Hematopoietic multipotent progenitor cell treated with erythropoietin and hydrocortisone succinate and interleukin-3 and kit ligand, for 15 days (in vitro differentiated cells): ENCODE results near the gene NIPA2.
"Not testable (repeated sequence)": the region's sequence is repeated elsewhere in the genome, so short reads cannot be mapped to it uniquely, and the experiment has no call there.

ENCODE experiments used
- DNase-seq: peaks from one replicate; pipeline ENCODE4 v3.0.0-alpha.2; 2015; ENCODE audit warnings: low spot score

Gene NIPA2

DNA sequence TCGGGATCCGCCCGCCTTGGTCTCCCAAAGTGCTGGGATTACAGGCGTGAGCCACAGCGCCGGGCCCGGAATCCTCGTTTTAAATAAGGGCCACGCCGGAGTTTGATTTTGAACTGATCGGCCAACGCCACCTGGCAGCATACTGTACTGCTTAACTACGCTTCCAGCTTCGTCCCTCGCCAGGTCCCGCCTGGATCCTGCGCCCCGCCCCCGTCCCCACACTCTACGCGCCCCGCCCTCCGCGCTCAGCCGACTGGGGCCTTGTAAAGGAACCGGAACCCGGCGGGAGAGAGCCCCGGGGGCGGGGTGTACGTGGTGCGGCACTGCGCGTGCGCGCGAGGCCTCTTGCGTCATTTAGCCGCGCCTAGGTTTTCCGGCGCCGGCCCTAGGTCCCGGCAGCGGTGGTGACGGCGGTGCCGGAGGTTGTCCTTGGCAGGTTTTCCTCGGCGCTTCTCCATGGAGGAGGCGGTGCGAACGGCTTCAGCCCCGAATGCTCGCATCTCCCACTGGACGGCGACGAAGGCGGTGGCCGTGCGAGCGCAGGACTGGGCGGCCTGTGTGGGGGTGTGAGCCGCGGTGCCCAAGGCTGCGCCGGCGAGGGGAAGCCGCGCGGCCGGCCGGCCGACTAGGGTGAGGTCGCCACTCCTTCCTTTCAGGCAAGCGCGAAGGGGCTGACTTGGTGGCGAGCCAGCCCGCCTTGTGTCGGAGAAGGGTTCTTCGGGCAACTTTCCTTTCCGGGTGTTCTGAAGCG lies at the start of gene NIPA2:
Gene NIPA2, plus strand, starts transcription at position 375 of the 751 bp plus-strand sequence. CDS start 13,066 bp downstream, outside the sequence.
- peak; percentile 98 for DNase-seq

DNA sequence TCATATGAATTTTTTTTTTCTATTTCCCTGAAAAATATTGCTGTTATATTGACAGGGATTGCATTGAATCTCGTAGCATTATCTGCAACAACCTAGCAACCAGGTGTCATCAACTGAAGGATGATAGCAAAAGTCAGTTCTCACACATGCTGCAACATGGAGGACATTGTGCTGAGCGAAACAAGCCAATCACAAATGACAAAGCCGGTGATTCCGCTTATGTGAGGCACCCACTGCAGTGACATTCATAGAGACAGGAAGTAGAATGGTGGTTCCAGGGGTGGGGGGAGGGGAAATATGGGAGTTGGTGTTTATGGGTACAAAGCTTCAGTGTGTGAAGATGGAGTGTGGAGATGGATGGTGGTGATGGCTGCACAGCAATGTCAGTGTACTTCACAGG lies 44.4 kb upstream of the NIPA2 start:
- no peak for DNase-seq

DNA sequence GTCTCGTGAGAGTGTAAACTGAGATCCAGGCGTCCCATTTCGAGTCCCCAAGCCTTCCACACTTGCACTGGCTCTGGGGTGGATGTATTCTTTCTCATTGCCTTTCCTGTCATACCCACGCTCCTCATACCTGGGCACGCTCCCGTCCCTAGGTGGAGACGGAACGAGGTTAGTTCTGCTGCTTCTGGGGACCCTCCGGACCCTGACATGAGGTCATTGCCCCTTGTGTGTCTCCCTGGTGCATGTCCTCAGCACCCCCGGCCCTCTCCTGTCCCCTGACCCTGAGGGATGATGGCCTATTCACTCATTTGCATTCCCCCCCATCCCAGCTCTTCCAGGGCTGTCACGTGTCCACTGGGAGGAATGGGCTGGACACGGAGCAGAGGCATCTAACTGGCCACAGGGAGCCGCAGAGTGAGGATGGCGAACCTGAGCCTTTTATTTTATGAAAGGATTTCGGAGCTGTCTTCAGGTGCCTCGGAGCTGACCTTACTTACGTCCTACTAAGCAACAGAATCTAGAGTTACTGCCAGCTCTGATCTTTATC lies 43.8 kb upstream of the NIPA2 start:
- DNase-seq = no peak

DNA sequence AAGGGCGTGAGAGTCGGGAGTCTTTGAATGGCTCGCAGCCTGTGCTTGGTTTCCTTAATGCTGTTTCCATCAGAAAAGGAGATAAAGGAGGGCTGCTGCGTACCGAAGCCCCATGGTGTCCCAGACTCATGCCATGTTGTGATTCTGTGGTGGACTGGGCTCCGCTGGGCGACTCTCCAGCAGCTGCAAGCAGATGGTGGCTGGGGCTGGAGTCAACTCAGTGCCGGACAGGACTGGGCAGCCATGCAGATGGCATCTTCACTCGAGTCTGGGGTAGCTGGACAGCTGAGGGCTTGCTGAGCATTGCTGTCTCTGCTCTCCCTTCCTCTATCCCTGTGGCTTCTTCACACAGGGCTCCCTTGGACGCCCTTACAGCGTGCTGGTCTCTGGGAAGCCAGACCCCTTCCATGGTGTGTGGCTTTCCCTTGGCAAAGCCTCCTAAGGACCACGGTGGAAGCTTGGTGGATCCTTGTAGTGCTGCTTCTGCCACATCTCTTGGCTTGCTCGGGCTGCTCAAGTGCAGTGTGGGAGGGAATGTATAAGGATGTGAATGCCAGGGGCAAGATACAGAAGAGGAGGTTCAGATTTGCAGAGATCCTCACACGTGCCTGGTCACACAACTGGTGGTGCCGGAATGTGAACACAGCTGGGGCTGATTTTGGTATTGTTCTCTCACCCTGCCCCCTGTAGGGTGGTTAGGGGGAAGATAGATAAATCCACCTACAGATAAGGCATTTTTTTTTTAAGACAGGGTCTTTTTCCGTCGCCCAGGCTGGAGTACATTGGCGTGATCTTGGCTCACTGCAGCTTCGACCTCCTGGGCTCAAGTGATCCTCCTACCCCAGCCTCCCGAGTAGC lies 43.0 kb upstream of the NIPA2 start:
- no peak for DNase-seq

DNA sequence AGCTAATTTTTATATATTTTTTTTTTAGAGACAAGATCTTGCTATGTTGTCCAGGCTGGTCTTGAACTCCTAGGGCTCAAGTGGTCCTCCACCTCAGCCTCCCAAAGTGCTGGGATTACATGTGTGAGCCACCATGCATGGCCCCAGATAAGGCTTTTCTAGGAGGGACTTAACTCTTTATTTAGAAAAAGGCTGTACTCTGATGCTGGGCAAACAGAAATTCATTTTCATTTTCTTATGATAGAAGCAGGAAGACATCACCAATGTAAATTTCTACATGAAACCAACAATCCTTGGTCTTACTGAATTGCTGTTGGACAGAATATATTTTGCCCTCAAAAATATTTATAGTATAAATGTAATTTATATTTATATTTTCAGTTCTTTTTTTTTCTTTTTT lies 42.4 kb upstream of the NIPA2 start:
- DNase-seq = no peak

DNA sequence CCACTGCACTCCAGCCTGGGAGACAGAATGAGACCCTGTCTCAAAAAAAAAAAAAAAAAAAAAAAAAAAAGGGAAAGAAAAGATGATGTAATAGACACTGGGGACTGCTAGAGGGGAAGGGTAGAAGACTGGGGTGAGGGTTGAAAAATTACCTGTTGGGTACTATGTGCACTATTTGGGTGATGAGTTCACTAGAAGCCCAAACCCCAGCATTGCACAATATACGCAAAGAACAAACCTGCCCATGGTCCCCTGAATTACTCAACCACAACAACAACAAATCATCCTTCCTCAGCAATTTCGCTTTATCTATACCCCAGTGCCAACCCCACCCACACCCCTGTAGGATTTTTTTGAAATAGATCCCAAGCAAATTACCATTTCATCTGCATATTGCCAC lies 38.6 kb upstream of the NIPA2 start:
- no peak for DNase-seq

DNA sequence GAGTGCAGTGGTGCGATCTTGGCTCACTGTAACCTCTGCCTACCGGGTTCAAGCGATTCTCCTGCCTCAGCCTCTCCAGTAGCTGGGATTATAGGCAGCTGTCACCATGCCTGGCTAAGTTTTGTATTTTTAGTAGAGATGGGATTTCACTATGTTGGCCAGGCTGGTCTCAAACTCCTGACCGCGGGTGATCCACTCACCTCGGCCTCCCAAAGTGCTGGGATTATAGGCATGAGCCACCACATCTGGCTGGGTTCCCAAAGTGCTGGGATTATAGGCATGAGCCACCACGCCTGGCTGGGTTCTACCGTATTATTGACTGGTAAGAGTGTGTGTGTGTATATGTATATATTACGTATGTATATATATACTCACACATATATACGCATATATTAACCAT lies 35.5 kb upstream of the NIPA2 start:
- not testable (repeated sequence) for DNase-seq

DNA sequence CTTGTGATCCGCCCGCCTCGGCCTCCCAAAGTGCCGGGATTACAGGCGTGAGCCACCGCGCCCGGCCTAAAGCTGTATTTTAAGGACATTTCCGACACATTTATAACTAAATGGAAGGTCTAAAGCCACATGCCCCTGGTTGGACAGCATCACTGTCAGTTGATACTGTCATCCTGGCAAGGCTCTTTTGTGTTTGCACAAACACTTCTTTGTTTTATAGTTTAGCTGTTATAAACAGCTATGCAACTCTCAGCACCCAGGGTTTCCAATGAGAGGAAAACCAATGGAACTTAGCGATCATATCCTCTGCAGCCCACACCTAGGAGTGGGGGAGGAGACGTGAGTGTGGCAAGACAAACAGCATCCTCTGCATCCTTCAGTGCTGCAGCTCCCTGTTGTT lies 32.3 kb upstream of the NIPA2 start:
- no peak for DNase-seq

DNA sequence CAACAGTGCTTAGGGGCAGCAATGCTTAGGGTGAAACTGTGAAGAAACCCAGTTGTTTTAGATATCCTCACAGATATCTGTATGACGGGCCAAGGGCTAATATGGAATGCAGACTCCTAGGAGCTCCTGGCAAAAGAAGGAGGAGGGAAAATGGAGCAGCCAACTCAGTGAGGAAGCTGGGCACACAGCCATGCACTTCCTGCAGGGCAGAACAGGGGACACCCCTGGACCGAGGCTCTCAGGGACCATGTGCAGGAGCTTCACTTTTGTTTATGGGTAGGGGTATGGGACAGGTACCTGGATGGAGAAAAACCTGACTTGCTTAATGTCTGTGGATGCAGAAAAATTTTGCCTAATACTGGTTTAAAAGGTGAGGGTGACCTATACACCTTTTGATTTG lies 31.8 kb upstream of the NIPA2 start:
- DNase-seq = no peak

DNA sequence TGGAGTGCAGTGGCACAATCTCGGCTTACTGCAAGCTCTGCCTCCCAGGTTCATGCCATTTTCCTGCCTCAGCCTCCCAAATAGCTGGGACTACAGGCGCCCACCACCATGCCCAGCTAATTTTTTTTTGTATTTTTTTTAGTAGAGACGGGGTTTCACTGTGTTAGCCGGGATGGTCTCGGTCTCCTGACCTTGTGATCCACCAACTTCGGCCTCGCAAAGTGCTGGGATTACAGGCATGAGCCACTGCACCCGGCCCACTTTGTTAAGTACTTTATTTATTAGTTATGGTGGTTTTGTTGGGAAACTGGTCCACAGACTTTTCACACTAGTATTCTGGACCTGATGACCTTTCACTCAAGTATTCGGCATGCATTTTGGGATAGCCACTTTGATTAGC lies 30.6 kb upstream of the NIPA2 start:
- DNase-seq = not testable (repeated sequence)

DNA sequence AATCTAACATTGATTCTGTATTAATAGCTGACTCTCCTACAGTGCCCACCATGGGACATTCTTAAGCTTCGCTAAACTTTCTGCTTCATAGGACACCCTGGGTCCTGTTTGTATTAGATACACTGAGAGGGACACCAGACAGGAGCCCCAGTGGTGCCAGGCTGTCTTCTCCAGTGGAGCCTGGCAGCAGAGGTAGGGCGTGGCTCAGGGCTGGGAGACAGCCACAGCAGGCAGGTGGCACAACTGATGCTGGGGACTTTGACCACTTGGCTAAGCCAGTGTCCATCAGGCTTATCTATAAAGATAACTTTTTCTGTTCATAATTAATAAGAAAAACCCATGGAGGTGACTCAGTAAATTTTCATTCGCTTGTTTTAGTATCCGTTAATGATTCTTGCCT lies 30.2 kb upstream of the NIPA2 start:
- DNase-seq = no peak

DNA sequence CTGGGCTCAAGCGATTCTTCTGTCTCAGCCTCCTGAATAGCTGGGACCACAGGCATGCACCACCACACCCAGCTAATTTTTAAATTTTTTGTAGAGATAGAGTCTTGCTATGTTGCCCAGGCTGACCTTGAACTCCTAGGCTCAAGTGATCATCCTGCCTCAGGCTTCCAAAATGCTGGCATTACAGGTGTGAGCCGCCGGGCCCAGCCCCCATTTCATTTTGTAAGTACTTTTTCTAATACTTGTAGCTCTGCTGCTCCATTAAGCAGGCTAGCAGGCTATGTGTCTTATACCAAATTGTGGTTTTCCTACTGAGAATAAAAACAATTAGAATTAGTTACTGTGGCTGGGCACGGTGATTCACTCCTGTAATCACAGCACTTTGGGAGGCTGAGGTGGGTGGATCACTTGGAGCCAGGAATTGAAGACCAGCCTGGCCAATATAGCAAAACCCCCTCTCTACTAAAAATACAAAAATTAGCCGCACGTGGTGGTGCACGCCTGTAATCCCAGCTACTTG lies 29.6 kb upstream of the NIPA2 start:
- DNase-seq = no peak

DNA sequence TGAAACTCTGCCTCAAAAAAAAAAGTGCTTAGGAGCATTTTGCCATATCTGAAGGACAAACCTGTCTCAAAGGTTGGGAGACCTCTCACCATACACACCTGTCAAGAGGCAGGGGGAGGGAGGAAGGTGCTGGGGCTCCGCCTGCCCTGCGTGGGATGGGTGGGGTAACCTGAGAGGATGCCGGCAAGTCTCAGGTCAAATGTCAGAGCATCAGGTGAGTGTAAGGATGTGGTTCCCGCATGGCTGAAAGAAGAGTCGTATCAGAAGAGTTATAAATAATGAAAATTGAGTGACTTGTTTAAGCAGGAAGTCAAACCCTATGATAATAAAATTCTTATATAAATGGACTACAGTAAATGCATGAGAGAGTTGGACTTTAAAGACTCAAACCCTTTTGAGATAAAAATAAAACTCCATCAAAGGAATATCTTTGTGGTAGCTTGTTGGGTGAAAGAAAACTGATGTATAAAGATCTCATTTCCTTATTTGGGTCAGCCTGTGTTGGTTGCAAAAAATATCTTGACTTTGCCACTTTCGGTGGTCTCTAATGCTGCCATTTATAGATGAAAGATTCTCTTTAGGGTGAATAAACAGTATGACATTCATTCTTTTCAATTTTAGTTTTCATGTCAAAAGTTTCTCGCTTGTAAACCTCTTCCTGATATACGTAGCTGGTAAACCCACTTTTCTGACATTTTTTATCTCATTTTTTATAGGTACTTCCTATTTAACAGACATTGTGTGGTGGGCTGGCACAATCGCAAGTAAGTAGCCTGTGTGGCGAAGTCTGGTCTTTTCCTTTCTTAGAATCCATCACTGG lies 28.2 kb upstream of the NIPA2 start:
- no peak for DNase-seq

DNA sequence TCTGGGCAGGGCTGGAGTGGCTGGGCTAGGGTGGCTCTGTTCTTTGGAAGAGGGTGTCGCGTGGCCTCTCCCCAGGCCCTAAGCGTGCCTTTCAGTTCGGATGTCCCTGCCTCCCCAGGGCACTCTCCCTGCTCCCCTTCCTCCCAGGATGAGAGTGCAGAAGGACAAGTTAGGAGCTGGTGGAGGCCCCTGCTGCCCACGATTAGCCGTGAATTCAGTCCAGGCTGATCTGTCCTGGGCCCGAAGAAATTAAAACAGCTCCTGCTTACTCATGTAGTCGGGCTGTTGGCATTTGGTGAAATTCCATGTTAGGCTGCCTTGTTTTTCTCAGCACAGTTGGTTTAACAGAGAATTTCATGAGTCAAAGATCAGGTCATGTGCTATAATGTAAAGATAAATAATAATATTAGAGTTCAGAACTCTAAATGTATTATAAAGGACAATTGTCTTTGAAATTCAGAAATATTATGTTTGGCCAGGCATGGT lies 27.6 kb upstream of the NIPA2 start:
- no peak for DNase-seq

DNA sequence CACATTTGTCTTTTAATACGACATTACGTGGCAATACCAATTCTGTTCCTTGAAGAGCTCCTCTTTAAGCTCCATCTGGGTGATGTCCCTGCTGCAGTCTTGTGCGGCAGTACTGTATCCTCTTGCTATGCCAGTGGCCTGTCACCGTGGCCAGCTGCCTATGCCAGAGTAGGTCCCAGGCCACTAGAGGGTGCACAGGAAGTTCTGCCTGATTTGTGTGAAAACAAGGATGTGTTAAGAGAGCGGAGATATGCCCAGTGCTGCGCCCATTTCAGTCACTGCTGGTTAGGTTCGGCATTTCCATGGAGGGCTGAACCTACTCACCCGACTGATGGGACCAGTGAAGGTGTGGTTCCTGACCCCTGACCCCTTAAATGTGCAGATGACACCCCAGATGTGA lies 26.8 kb upstream of the NIPA2 start:
- peak; percentile 27 for DNase-seq

DNA sequence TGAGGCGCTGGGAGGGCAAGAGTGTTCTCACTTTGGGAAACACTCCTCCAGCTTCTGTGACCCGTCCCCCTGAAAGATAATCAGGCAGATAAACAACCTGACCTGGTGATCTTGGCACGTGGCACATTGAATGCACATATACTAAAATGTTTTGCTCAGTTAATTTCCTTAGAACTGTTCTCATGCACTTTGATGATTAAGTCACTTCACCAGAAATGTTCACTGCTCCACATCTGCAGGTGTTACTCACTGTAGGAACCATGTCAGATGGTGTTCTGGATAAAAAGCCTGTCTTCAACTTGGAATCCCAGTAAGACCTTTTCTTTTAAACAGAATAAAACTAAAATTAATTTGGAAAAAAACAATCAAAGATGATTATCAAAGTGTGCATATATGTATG lies 24.6 kb upstream of the NIPA2 start:
- DNase-seq = no peak

DNA sequence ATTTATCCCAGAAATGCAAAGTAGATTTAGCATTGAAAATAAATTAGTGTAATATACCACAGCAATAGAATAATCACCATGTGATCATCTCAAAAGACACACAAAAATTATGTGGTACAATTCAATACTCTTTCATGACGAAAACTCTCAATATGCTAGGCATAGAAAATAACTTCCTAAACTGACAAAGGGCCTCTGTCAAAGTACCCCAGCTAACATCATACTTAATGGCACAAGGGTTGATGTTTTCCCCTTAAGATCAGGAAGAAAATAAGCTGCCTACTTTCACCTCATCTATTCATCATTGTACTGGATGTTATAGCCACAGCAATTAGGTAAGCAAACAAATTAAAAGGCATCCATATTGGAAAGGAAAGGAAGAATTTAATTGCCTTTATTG lies 22.7 kb upstream of the NIPA2 start:
- DNase-seq = no peak

DNA sequence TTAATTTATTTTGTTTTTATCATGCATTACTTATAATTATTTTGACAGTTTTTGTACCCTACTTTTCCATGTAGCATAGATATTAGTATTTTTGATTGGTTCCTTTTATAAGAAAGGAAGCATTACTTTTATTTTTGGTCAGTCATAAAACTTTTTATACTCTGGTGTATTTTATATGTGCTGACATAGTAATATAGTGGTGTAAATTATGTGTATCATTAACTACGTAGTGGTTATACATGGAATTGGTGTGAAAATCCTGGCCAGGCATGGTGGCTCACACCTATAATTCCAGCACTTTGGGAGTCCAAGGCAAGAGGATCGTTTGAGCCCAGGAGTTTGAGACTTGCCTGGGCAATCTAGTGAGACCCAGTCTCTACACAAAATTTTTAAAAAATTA lies 18.8 kb upstream of the NIPA2 start:
- DNase-seq = no peak

DNA sequence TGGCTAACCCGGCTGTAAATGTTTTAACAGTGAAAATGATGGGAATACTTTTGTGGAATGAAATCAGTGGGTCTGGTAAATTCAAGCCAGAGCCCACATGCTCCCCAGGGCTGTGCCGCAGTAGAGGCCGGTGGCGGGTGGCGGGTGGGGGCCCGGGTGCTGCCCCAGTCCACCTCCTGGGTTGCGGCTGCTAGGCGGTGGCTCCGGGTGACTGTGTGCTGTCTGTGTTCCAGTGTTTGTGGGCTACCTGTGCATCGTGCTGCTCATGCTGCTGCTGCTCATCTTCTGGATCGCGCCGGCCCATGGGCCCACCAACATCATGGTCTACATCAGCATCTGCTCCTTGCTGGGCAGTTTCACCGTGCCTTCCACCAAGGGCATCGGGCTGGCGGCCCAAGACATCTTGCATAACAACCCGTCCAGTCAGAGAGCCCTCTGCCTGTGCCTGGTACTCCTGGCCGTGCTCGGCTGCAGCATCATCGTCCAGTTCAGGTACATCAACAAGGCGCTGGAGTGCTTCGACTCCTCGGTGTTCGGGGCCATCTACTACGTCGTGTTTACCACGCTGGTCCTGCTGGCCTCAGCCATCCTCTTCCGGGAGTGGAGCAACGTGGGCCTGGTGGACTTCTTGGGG lies 14.9 kb upstream of the NIPA2 start:
- no peak for DNase-seq

DNA sequence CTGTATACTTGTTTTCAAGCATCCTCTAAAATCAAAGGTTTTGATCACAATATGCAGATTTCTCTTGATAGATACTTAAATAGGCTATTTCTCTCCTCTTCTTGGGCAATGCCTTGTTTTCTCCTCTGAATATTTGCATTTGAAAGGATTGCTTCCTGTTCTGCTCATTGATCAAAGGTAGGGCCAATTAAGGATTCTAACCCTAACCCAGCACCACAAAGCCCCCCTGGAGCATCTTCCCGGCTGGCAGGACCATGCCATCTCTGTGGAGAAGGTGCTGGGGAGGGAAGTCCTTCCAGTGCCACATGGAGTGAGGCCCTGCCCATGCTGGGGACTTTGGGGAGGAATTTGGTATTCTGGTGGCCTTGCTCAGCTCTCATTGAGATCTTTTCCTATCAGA lies 11.3 kb upstream of the NIPA2 start:
- DNase-seq = no peak

DNA sequence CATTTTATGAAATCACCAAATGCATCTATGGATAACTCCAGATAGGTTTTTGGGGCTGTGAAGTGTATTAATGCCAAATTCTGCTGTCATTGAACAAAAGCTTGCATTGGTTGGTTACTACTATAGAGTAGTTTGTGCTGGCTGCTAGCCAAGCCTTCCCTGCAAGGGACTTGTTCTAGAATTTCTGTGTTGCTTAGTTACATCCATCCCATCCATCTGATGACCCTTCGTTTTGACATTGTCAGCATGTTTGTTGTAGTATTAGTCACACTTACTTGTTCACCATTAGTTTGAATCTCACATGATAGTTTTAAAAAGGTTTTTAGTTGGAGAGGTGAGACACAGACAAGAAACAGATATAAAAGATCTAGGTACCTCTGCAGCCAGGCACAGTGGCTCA lies 7.0 kb upstream of the NIPA2 start:
- no peak for DNase-seq
